ENCODE results near the gene SBDS.
"Not testable (repeated sequence)": the region's sequence is repeated elsewhere in the genome, so short reads cannot be mapped to it uniquely, and the experiment has no call there.

DNA sequence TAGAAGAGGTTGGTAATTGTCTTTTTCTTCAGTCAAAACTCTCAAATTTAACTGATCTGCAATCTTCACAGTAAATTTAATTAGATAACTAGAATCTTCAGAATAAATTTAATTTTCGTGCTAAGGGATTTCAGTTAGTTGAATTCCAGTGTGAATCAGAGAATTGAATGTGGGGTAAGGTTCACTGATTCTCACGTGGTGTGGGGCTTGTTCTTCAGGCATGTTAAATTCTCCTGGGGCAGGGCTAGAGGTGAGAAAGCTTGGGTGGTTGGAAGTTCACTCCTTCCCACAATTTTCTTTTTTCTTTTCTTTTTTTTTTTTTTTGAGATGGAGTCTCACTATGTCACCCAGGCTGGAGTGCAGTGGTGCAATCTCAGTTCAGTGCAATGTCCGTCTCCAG lies 14.3 kb upstream of the SBDS start:
- TF ChIP-seq, protein P1, sequence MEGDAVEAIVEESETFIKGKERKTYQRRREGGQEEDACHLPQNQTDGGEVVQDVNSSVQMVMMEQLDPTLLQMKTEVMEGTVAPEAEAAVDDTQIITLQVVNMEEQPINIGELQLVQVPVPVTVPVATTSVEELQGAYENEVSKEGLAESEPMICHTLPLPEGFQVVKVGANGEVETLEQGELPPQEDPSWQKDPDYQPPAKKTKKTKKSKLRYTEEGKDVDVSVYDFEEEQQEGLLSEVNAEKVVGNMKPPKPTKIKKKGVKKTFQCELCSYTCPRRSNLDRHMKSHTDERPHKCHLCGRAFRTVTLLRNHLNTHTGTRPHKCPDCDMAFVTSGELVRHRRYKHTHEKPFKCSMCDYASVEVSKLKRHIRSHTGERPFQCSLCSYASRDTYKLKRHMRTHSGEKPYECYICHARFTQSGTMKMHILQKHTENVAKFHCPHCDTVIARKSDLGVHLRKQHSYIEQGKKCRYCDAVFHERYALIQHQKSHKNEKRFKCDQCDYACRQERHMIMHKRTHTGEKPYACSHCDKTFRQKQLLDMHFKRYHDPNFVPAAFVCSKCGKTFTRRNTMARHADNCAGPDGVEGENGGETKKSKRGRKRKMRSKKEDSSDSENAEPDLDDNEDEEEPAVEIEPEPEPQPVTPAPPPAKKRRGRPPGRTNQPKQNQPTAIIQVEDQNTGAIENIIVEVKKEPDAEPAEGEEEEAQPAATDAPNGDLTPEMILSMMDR (IDR thresholded peaks at IDR 0.05), result not testable (repeated sequence)
- not testable (repeated sequence) for TF ChIP-seq POLR2A (IDR thresholded peaks at IDR 0.05); POLR2AphosphoS5 (IDR thresholded peaks at IDR 0.05); EP300 (IDR thresholded peaks at IDR 0.05; ENCODE audit: low read depth)
